Embryonic facial prominence (tissue), 1 donor: ENCODE measurements around the gene RARS2.

Experiments
- DNase-seq: peaks from one replicate; pipeline ENCODE4 v3.0.0-alpha.2; 2016; ENCODE audit errors: extremely low spot score

Gene RARS2

GRCh38 chr6:87574237-87574804 lies 15.5 kb downstream of the RARS2 start:
- no peak for DNase-seq

GRCh38 chr6:87573307-87574024 lies 16.3 kb downstream of the RARS2 start:
- DNase-seq: no peak

- DNase-seq: no peak
Observed at GRCh38 chr6:87572883-87573282, 16.9 kb downstream of the RARS2 start.

- no peak for DNase-seq
Observed at GRCh38 chr6:87572021-87572420, 17.8 kb downstream of the RARS2 start.

- no peak for DNase-seq
Observed at GRCh38 chr6:87561017-87561416, 28.8 kb downstream of the RARS2 start.

GRCh38 chr6:87558446-87558845 lies 31.3 kb downstream of the RARS2 start:
- DNase-seq: no peak

- DNase-seq: no peak
Observed at GRCh38 chr6:87555506-87555905, 34.3 kb downstream of the RARS2 start.

GRCh38 chr6:87553159-87553765 lies 36.5 kb downstream of the RARS2 start:
- DNase-seq: no peak

GRCh38 chr6:87551799-87552198 lies 38.0 kb downstream of the RARS2 start:
- DNase-seq: no peak

- DNase-seq: no peak
Observed at GRCh38 chr6:87544474-87544735, 45.4 kb downstream of the RARS2 start.

- no peak for DNase-seq
Observed at GRCh38 chr6:87543696-87544473, 45.9 kb downstream of the RARS2 start.

- DNase-seq: no peak
Observed at GRCh38 chr6:87541744-87542143, 48.0 kb downstream of the RARS2 start.

- DNase-seq: no peak
Observed at GRCh38 chr6:87541041-87541440, 48.7 kb downstream of the RARS2 start.

GRCh38 chr6:87540539-87540938 lies 49.2 kb downstream of the RARS2 start:
- no peak for DNase-seq

- no peak for DNase-seq
Observed at GRCh38 chr6:87539554-87539953, 50.2 kb downstream of the RARS2 start.

GRCh38 chr6:87538510-87539260 lies 51.1 kb downstream of the RARS2 start:
- no peak for DNase-seq

GRCh38 chr6:87534377-87535047 lies 55.3 kb downstream of the RARS2 start:
- no peak for DNase-seq

GRCh38 chr6:87529221-87529620 lies 60.6 kb downstream of the RARS2 start:
- no peak for DNase-seq

- no peak for DNase-seq
Observed at GRCh38 chr6:87522686-87523085, 67.1 kb downstream of the RARS2 start.

- no peak for DNase-seq
Observed at GRCh38 chr6:87518453-87518852, 71.3 kb downstream of the RARS2 start.

GRCh38 chr6:87514831-87515230 lies 75.0 kb downstream of the RARS2 start:
- DNase-seq: no peak

GRCh38 chr6:87504441-87504840 lies 85.3 kb downstream of the RARS2 start:
- DNase-seq: no peak
